GM19351 (cell line): Measurements from ENCODE around the gene PGAM5.
"Not testable (repeated sequence)": the region's sequence is repeated elsewhere in the genome, so short reads cannot be mapped to it uniquely, and the experiment has no call there.

Source experiments
- ATAC-seq: cut with Tn5 transposase; IDR thresholded peaks from one replicate; pipeline ENCODE4 v1.9.1; 2021; ENCODE audit warnings: mild to moderate bottlenecking, moderate library complexity; ENCODE audit not compliant: unreplicated experiment

Gene PGAM5

DNA sequence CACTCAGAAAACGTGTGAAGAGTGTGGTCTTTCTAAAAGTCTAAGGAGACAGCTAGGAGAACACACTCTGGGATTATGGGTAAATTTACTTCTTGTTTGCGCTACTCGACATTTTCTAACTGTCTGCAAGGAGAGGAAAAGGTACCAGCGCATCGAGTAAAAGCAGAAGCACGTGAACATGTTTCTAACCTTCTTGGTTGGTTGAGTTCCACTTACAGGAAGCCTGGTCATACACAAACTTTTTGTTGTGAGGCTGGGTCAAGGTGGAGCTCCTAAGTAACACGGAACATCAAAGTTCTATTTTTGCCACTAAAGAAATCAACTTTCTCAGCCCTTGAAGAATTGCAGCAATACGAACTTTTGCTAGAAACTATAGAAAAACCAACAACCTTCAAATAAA lies 31.0 kb downstream of the PGAM5 start:
- no peak for ATAC-seq

DNA sequence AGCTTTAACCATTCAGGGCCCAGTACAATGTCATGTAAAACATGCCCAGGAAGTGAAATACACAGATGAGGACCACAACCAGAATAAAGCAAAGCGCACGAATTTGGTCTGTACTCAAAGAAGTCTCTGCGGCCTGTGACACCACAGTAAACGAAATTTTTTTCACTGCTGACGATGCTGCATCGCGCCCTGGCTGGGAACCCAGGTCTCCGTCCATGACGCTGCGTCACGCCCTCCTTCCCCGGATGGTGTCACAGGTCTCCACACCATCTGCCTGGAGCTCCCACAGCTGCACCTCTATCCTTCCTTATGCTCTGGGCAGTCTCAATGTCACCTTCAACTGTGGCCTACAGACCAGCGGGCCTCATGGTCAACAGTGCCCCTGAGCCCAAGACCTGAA lies 33.2 kb downstream of the PGAM5 start:
- ATAC-seq = no peak

DNA sequence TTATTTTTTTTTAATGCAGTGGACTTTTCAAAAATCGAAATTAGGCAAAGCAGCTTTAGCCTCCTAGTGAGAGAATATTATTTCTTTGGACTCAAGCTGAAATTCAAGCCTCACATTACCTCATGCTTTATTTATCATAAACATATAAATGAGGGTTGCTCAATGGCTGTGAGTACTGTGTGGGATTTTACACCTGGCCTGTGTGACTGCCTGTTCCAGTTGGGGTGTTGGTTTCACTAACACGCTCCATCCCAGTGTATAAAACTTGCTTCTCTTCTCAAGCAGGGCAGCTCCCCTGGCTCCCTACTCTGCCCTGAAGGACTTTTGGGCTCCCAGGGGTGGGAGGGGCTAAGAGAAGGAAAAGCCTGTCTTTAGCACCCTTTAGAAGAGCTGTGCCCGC lies 36.0 kb downstream of the PGAM5 start:
- ATAC-seq = no peak

DNA sequence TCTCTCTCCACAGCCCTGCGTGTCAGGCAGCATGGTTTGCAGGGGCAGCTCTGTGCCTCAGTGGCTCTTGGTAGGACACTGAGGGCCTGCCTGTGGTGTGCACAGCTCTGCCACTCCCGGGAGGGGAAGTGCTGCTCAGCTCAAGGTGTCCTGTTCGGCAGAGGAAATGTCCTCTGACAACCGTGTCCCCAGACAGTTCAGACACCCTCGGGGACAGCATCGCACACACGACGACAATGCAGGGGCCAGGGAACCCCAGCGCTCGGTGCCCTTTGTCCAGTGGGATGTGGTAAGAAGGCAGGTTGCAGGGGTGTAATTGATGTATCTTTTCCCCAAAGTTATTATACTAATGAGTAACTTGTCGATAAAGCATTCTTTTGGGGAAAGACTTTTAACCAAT lies 36.8 kb downstream of the PGAM5 start:
- ATAC-seq = no peak

DNA sequence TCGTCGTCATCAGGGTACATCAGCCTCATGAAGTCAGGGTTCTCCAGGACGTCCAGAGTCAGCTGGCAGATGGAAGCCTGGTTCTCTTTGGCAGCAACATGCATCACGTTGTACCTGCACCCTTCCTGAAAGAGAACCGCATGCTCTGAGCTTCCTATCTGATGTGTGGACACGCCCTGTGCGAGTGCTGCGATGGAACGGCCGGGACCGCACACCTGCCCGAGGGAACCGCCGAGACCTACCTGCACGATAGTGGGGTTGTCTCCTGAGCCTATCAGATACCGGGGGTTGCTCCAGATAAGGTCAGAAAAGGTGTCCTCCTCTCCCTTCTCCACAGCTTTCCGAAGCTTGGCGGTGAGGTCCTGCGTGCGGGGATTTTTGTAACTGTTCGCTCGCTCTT lies 37.3 kb downstream of the PGAM5 start:
- ATAC-seq = no peak

DNA sequence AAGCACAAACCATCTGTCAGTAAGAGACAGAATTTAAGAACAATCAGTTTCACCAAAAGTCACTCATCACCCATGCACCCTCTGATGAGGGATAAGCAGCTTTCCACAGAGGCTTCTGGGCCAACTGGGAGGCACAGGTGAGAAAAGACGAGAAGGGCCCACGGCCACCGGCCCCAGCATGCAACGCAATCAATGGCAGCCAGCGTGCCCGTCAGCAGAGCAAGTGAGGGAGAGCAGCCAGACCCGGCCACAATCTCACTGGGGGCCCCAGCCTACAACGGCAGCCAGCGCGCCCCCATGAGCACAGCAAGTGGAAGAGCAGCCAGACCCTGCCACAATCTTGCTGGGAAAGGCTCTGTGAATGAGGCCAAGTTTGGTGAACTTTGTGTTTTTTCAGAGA lies 37.7 kb downstream of the PGAM5 start:
- no peak for ATAC-seq

DNA sequence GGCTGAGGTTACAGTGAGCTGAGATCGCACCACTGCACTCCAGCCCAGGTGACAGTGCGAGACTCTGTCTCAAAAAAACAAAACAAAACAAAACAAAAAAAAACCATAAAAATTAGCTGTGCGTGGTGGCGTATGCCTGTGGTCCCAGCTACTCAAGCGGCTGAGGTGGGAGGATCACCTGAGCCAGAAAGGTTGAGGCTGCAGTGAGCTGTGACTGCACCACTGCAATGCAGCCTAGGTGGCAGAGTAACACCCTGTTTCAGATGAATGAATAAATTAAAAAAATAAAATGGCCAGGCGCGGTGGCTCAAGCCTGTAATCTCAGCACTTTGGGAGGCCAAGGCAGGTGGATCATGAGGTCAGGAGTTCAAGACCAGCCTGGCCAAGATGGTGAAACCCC lies 43.0 kb downstream of the PGAM5 start:
- not testable (repeated sequence) for ATAC-seq

DNA sequence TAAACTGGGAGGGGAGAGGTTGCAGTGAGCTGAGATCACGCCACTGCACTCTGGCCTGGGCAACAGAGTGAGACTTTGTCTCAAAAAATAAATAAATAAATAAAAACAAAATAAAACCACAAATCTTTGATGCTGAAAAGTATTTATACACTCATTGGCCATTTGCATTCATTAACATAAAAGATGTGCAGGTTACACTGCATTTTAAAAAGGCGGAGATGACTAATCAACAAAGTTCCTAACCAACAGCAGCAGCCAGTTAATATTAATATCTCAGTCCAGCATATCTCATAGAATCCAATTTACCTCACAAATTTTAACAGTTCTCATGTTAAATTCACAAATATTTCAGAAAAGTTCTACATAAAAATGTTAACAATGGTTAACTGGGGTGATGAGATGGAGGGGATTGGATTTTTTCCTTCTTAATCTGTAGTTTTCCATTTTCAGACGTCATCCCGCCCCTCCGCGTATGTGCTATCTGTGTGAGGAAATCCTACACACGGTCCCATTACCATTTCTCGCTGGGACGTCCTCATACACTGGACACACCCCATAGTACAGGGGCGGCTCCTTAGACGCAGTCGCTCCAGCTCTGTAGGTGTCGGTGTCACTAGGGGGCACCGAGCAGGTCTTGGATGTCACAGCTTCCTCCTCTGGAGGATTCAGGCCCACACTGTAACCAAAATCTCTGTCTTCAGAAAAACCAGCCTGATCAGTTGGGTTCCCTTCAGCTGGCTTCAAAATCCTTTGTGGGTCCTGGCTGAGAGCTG lies 43.7 kb downstream of the PGAM5 start:
- no peak for ATAC-seq

DNA sequence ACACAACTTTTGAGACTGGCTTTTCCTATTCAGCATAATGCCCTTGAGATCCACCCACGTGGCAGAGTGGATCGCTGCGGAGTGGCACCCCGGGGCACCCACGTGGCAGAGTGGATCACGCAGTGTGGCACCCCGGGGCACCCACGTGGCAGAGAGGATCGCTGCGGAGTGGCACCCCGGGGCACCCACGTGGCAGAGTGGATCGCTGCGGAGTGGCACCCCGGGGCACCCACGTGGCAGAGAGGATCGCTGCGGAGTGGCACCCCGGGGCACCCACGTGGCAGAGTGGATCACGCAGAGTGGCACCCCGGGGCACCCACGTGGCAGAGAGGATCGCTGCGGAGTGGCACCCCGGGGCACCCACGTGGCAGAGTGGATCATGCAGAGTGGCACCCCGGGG lies 48.2 kb downstream of the PGAM5 start:
- not testable (repeated sequence) for ATAC-seq

DNA sequence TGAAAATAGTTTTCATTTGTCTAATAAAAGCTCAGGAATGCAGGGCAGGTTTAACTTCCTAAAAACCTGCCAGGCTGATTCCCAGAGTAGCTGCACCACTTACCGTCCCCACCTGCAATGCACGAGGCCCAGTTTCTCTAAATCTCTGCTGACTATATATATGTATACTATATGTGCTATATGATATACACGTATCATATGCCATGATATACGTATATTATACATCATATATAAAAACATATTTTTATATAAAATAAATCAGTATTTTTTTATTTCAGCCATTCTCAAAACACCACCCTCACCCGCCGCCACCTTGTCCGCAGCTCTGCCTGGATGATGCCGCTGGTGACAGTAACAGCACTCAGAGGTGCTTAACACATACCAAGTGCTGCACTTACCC lies 48.7 kb downstream of the PGAM5 start:
- no peak for ATAC-seq

DNA sequence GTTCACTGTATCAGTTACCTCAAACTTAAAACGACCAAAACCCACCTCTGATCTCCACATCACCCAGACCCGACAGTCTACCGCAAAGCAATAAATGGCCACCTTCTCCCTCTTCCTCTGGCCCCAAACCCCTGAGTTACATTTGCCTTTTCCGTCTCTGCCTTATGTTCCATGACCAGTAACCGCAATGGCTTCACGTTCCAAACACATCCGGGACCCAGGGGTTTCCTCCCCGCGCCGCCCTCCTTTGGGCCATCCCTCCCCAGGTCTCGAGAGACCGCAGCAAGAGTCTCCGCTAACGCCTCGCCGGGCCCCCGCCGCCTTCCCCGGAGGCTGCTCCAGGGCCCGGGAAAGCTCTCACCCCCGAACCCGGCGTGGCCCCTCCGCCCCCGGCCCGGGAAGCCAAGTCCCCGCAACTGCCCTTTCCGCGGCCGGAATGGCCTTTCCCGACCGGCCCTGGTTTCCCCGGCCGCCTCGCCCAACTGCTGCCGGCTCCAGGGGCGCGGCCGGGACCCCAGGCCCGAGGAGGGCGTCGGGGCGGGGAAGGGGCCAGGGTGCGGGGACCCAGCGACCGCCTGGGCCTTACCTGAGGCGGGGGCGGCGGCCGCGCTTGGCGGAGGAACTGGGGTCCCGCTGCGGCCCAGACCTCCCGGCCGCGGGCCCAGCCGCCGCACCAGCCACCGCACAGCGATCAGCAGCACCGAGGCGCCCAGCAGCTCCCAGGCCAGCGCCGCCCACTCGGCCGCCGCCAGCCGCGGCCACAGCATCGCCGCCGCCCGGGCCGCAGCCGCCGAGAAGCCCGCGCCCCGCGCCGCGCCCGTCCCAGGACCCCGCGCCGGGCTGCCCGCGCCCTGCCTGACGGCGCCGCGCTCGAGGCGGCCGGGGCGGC lies 50.6 kb downstream of the PGAM5 start, which contains the start of gene ANKLE2:
Gene ANKLE2 (minus strand): TSS at position 801 of the 889 bp plus-strand sequence. CDS start 34 bp downstream, at position 767.
- peak; percentile 34 for ATAC-seq

DNA sequence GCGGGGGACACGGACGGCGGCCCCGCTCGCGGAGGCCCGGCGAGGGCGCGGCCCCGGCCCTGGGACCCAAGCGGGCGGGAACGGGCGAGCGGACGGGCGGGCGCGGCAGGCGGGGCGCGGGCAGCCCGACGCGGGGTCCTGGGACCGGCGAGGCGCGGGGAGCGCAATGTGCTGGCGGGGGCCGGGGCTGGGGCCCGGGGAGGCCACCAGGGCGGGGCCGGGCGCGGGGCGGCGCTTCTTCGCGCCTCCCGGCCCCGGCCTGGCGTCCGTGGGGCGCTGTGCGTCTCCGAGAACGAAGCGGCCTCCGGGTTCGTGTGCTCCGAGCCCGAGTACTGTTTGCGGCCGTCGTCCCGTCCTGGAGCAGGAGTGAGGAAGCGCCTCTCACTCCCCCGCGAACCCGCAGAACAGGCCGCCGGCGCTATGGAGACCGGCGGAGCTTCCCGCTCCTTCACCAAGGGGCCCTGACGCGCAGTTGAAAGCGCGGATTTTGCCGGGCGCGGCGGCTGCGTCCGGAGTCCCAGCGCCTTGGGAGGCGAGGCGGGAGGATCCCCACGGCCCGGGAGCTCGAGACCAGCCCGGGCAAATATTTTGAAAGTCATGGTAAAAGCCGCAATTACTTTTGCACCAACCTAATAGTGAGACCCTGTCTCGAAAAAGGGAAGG lies 51.4 kb downstream of the PGAM5 start:
- peak; percentile 81 for ATAC-seq

DNA sequence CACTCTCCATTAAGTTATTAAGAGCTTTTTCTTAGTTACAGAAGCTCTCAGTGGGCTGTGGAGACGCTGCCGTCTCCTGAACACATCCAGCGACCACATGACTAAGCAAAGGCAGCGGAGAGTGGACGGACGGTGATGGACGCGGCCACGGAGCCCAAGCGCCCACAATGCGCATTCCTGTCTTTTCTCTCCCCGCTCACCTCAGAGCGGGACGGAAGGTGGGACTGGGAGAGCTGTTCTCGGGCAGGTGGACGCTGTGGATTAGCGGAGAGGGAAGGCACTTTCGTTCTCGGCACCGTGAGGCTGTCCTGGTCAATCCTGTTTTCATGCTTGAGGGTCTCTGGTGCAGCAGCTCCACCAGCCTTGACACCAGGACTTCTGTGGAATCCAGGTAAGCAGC lies 53.6 kb downstream of the PGAM5 start:
- no peak for ATAC-seq

DNA sequence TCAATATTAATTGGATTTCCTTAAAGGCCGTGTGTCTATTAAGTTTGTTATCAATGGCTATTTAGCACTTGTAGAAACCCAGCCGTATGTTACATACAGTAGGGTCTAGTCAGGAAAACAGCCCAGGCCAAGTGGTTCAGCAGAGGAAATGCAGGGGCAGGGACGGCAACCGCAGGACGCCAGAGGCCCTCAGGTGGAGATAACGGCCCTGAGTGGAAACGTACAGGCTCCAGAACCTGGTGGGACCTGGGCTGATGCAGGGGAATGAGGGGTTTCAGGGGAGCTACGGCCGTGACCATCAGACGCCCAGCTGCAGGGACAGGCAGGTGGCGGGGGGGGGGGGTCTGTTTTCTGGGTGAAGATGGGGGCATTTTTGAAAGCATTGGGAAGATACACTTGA lies 54.7 kb downstream of the PGAM5 start:
- ATAC-seq = no peak

DNA sequence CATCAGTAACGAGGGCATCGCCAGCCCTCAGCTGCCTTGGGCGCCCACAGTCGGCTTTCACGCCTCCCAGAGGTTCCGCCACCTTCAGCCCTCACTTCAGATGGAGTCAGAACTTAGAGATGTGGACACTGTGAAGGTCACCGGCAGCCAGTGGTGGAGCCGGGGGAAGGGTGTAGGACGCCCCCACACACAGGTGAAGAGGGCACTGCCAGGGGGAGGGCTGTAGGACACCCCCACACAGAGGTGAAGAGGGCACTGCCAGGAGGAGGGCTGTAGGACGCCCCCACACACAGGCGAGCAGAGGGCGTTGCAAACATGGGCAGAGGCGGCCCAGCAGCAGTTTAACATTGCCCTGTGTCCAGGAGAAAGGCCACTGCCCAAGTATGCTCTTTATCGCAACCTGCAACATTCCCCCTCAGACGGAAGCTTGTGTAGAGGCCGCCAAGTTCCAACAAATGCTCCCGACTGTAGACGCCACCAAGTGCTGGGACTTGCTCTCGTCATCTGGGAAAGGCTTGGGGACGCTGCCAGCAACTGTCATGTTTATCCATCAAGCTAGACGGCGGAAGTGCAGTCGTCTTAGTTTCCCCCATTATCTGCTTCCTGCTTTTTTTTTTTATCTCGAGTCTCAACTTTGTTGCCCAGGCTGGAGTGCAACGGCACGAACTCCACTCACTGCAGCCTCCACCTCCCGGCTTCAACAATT lies 55.9 kb downstream of the PGAM5 start:
- no peak for ATAC-seq

DNA sequence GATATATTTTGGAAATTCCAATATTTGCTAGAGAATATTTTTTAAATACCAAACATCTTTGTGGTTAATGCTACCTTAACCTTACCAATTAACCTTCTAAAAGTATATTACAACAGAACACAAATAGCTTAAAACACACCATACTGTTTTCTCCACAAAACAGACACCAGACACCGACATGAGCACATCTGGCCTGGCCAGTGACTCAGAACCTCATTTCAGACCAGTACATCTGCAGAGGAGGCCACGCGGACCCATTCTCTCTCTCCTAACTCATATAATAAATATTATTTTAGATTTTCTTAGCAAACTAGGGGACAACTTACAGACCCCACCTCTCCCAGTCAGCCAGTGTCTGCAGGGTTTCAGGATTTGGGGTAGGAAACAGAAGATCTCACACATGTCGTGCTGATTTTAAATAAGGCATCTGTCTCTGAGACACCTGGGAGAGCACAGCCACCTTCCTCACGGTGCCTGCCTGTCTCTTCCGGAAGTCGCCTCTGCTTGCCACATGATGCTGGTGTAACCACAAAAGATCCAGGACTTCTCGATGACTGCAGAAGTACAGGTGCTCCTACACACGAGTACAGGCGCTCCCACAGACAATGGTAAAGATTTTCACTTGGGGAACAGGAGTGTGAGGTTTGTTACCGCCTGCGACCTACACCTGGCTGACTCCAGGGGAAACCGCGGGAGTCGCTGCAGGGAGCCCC lies 60.6 kb downstream of the PGAM5 start:
- no peak for ATAC-seq
